OCI-LY7 (cell line): ENCODE results near the gene ZNF619. TPM values are rescaled to one million over a fixed set of nuclear protein-coding genes. Genes with fewer than 3 reads are reported as not detected.

ENCODE experiments used
- BruUV-seq: library from RNA; stranded (reverse); fragments of 400-500 nt; replicated peaks from 2 replicates; lab custom pipeline; 2021; lab: Mats Ljungman, UMichigan
- CTCF ChIA-PET: fragments of 300-600 bp; sonication (Branson Sonifier 250); formaldehyde crosslinking; loops from one replicate; lab custom pipeline; 2022; ENCODE audit warnings: antibody characterized with exemption; ENCODE audit not compliant: unreplicated experiment; lab: Charles Lee
- POLR2A ChIA-PET: fragments of 300-600 bp; sonication (Branson Sonifier 250); formaldehyde crosslinking; loops from one replicate; lab custom pipeline; 2022; ENCODE audit warnings: antibody characterized with exemption; lab: Charles Lee
- DNase-seq: peaks from one replicate; pipeline ENCODE4 v3.0.0-alpha.2; 2015; ENCODE audit warnings: low spot score
- H2AFZ ChIP-seq: fragments of 200-600 bp; sonication (generic), shearing (Covaris generic); 2 replicates; pipeline ENCODE4 v1.6.1; 2014; ENCODE audit warnings: mild to moderate bottlenecking, antibody characterized with exemption, low read length, moderate library complexity
- H3K27ac ChIP-seq: fragments of 200-600 bp; sonication (generic); 2 replicates; pipeline ENCODE4 v1.5.1; 2014; ENCODE audit warnings: mixed run types, low read depth, mild to moderate bottlenecking, moderate library complexity, low read length, inconsistent platforms; ENCODE audit not compliant: poor library complexity, severe bottlenecking
- H3K36me3 ChIP-seq: fragments of 200-600 bp; sonication (generic); 2 replicates; pipeline ENCODE4 v1.6.1; 2014; ENCODE audit warnings: mild to moderate bottlenecking, antibody characterized with exemption, low read length, moderate library complexity, mixed read lengths; ENCODE audit not compliant: insufficient read depth
- H3K4me1 ChIP-seq: fragments of 200-600 bp; sonication (generic); 2 replicates; pipeline ENCODE4 v1.5.1; 2014; ENCODE audit warnings: mild to moderate bottlenecking, low read length; ENCODE audit not compliant: insufficient read depth, poor library complexity, severe bottlenecking
- H3K4me2 ChIP-seq: fragments of 200-600 bp; sonication (generic); 2 replicates; pipeline ENCODE4 v1.6.1; 2014; ENCODE audit warnings: mild to moderate bottlenecking, low read length
- H3K4me3 ChIP-seq: fragments of 200-600 bp; sonication (generic); 2 replicates; pipeline ENCODE4 v1.5.1; 2014; ENCODE audit warnings: mild to moderate bottlenecking, low read depth, low read length; ENCODE audit not compliant: poor library complexity, severe bottlenecking
- H3K79me2 ChIP-seq: fragments of 200-600 bp; sonication (generic); 2 replicates; pipeline ENCODE4 v1.6.1; 2016; ENCODE audit warnings: low read depth, mild to moderate bottlenecking, low read length, moderate library complexity, mixed read lengths; ENCODE audit not compliant: insufficient read depth
- H3K9me2 ChIP-seq: fragments of 200-600 bp; sonication (generic); 2 replicates; pipeline ENCODE4 v1.6.1; 2016; ENCODE audit warnings: mild to moderate bottlenecking, low read length, mixed read lengths; ENCODE audit not compliant: insufficient read depth
- H3K9me3 ChIP-seq: fragments of 200-600 bp; sonication (generic); 2 replicates; pipeline ENCODE4 v1.6.1; 2014; ENCODE audit warnings: mild to moderate bottlenecking, mixed run types, low read length, mixed read lengths
- H4K20me1 ChIP-seq: fragments of 200-600 bp; sonication (generic); 2 replicates; pipeline ENCODE4 v1.6.1; 2014; ENCODE audit warnings: mild to moderate bottlenecking, antibody characterized with exemption, low read length, moderate library complexity, mixed read lengths; ENCODE audit not compliant: insufficient read depth
- EZH2phosphoT487 ChIP-seq: fragments of 200-600 bp; sonication (generic); IDR thresholded peaks from 2 replicates; pipeline ENCODE4 v1.6.1; 2018; ENCODE audit warnings: low read depth, borderline replicate concordance, mild to moderate bottlenecking, mixed run types, antibody characterized with exemption, low read length, moderate library complexity, mixed read lengths
- intact Hi-C: fragments of 100-400 bp; cut with micrococcal nuclease; formaldehyde crosslinking; loops from one replicate; pipeline ENCODE4 v1.10.0; 2022; ENCODE audit not compliant: unreplicated experiment
- total RNA-seq, 2 experiments: library from RNA; depleted of rRNA in 1 of 2; stranded (reverse); fragments of >200 nt in 1 of 2; shearing (Covaris generic) in 1 of 2; gene quantifications; 2 replicates each; pipeline ENCODE4 v1.2.3, GENCODE V29; 2014 to 2022
- TF ChIP-seq, protein P1 (sequence below): fragments of 200-600 bp; sonication (generic); conservative IDR thresholded peaks from 2 replicates; pipeline ENCODE4 v1.5.1; 2014; ENCODE audit warnings: mild to moderate bottlenecking, antibody characterized with exemption, low read length, moderate library complexity, mixed read lengths

Gene ZNF619
- total RNA-seq, 2 experiments from 2014 or later, result 0.16 to 0.80 TPM

DNA sequence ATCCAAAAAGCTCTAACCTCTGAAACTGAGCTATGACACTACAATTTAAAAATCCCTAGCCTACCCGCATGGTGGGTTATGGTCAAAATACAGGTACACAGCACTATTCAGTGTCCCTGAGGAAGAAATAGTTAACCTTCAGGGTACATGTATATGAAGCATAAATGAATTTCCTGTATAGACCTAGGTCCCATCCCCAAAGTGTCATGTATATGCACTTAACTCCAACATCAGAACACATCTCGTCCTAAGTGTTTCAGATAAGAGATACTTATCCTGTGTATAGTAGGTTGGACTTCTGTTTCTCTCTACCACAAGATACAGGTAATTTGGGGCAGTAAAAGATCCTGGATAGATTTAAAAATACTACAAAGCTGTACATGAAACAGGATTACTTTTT is 13.3 kb upstream of the ZNF619 start:
- CTCF ChIA-PET, result no interaction called here
- H3K36me3 ChIP-seq, result peaks cover 92% of the 10 kb centered on the region
- peaks cover 27% of the 10 kb centered on the region for H3K79me2 ChIP-seq
- H3K4me1 ChIP-seq, result peaks cover 18% of the 10 kb centered on the region
- TF ChIP-seq, protein P1, sequence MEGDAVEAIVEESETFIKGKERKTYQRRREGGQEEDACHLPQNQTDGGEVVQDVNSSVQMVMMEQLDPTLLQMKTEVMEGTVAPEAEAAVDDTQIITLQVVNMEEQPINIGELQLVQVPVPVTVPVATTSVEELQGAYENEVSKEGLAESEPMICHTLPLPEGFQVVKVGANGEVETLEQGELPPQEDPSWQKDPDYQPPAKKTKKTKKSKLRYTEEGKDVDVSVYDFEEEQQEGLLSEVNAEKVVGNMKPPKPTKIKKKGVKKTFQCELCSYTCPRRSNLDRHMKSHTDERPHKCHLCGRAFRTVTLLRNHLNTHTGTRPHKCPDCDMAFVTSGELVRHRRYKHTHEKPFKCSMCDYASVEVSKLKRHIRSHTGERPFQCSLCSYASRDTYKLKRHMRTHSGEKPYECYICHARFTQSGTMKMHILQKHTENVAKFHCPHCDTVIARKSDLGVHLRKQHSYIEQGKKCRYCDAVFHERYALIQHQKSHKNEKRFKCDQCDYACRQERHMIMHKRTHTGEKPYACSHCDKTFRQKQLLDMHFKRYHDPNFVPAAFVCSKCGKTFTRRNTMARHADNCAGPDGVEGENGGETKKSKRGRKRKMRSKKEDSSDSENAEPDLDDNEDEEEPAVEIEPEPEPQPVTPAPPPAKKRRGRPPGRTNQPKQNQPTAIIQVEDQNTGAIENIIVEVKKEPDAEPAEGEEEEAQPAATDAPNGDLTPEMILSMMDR, result no peak
- TF ChIP-seq EZH2phosphoT487, result no peak
- H3K4me2 ChIP-seq, result no peak overlapping the region
- no TSS peak for BruUV-seq
- no peak for DNase-seq
- no peak overlapping the region for H3K4me3 ChIP-seq
- peaks cover 18% of the 10 kb centered on the region for H4K20me1 ChIP-seq
- no peak overlapping the region for H2AFZ ChIP-seq
- POLR2A ChIA-PET, result no interaction called here
- no peaks in the 10 kb centered on the region for H3K9me3 ChIP-seq
- no peaks in the 10 kb centered on the region for H3K9me2 ChIP-seq
- intact Hi-C loops, result no loop called here
- H3K27ac ChIP-seq, result no peak overlapping the region

DNA sequence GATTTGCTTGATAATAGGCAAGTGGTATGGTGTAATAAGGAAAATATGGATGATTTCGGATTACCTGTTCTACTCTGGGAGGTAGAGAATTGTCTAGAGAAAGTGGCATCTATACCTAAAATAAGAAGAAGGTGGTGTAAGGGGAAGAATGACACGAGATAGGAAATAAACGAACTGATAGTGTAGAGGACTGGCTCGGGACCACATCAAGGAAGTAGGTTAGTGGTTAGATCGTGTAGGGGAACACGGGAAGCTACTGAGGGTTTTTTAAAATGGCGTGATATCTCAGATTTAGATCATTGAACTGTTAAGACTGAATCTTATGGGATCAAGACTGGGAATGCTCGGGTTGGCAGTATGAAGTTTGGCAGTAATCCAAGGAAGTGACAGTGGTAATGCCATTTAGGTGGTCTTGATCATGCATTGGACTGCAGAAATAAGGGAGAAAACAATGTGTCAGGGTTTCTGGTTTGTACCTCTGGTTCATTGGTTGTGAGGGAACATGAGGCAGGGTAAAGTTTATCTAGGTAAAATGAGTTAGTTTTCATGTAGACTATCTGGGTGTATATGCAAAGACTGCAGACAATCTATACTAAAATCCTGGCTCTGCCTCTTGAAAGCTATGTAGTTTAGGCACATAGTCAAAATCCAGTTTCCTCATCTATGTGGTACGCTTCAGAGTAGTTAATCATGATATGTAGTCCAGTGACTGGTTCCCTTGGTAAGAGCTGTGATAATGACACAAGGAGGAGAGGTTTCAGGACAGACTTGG is 12.4 kb upstream of the ZNF619 start:
- TF ChIP-seq EZH2phosphoT487, result no peak
- TF ChIP-seq, protein P1, result no peak
- no peak for DNase-seq
- H2AFZ ChIP-seq, result no peak overlapping the region
- peaks cover 17% of the 10 kb centered on the region for H3K79me2 ChIP-seq
- intact Hi-C loops, result no loop called here
- H4K20me1 ChIP-seq, result peaks cover 10% of the 10 kb centered on the region; the same call in 1 of the 2 replicates
- ChIA-PET CTCF (no interaction called here), POLR2A (no interaction called here)
- no peaks in the 10 kb centered on the region for H3K9me2 ChIP-seq
- H3K9me3 ChIP-seq, result no peaks in the 10 kb centered on the region
- H3K4me2 ChIP-seq, result no peak overlapping the region
- no peak overlapping the region for H3K27ac ChIP-seq
- peaks cover 9% of the 10 kb centered on the region for H3K4me1 ChIP-seq
- no TSS peak for BruUV-seq
- H3K4me3 ChIP-seq, result no peak overlapping the region
- H3K36me3 ChIP-seq, result peaks cover 82% of the 10 kb centered on the region

DNA sequence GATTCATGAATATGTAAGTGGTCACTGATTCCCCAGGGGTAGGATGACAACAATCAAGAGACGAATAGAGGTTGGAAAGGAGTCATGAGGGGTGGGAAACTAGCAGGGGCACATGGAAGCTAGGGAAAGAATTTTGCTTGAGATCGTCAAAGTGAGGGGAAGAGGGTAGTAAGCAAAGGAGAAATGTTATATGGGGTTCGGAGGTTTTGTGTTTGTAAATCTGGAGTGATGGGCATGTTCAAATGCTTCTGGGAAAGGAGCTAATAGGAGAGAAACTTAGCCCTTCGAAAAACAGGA is 11.9 kb upstream of the ZNF619 start:
- no peak for TF ChIP-seq EZH2phosphoT487
- TF ChIP-seq, protein P1, result no peak
- POLR2A ChIA-PET, result interaction anchor here (0.9 to 1.3 kb wide), 2 partner anchors 8 to 10 kb away, joined by 3 read pairs; partner anchors contain the start of gene RPL14
- Histone ChIP-seq H2AFZ (no peak overlapping the region), H3K4me1 (peaks cover 4% of the 10 kb centered on the region), H3K27ac (no peak overlapping the region), H3K4me2 (no peak overlapping the region), H3K4me3 (no peak overlapping the region), H3K79me2 (peaks cover 12% of the 10 kb centered on the region; the same call in 1 of the 2 replicates), H4K20me1 (peaks cover 6% of the 10 kb centered on the region; the same call in 1 of the 2 replicates), H3K9me2 (no peaks in the 10 kb centered on the region), H3K9me3 (no peaks in the 10 kb centered on the region), H3K36me3 (peaks cover 77% of the 10 kb centered on the region)
- DNase-seq, result no peak
- CTCF ChIA-PET, result no interaction called here
- no TSS peak for BruUV-seq
- intact Hi-C loops, result no loop called here
